HepG2 (cell line): ENCODE data around the gene ARHGEF7.

Experiments used
- ARHGAP35 ChIP-seq: sonication (generic); formaldehyde crosslinking; IDR thresholded peaks from 2 replicates; pipeline ENCODE4 v1.9.0; 2022; ENCODE audit warnings: mild to moderate bottlenecking, inconsistent platforms, moderate library complexity, missing genetic modification reagents, borderline replicate concordance
- CHD2 ChIP-seq: IDR thresholded peaks from 2 replicates; pipeline ENCODE4 v1.6.1; 2011; ENCODE audit warnings: low read depth, low read length, improper control_type of control experiment
- FOXK1 ChIP-seq: sonication (generic); formaldehyde crosslinking; IDR thresholded peaks from 2 replicates; pipeline ENCODE4 v1.4.0; 2020; ENCODE audit warnings: low read depth, missing genetic modification reagents, borderline replicate concordance
- MAFK ChIP-seq, 2 experiments: IDR thresholded peaks in 1 of 2; conservative IDR thresholded peaks in 1 of 2; 2 replicates each; pipeline ENCODE4 v1.6.1; 2011; ENCODE audit warnings: improper control_type of control experiment in 2 of 2, low read length in 2 of 2
- PAWR ChIP-seq: sonication (generic); formaldehyde crosslinking; IDR thresholded peaks from 2 replicates; pipeline ENCODE4 v1.4.0; 2020; ENCODE audit warnings: missing genetic modification reagents, mild to moderate bottlenecking, borderline replicate concordance
- ZFP36 ChIP-seq: fragments of 150-350 bp; IDR thresholded peaks from 2 replicates; pipeline ENCODE4 v1.6.1; 2018; ENCODE audit warnings: borderline replicate concordance, low read length, low read depth; ENCODE audit not compliant: partially characterized antibody
- ZNF232 ChIP-seq: sonication (generic); formaldehyde crosslinking; IDR thresholded peaks from 2 replicates; pipeline ENCODE4 v1.4.0; 2020; ENCODE audit warnings: missing genetic modification reagents, borderline replicate concordance
- ZNF296 ChIP-seq: sonication (generic); formaldehyde crosslinking; conservative IDR thresholded peaks from 2 replicates; pipeline ENCODE4 v1.5.0; 2020; ENCODE audit warnings: mild to moderate bottlenecking, missing genetic modification reagents
- ZNF772 ChIP-seq: sonication (generic); formaldehyde crosslinking; IDR thresholded peaks from 2 replicates; pipeline ENCODE4 v1.5.0; 2020; ENCODE audit warnings: mild to moderate bottlenecking, missing genetic modification reagents
- TF ChIP-seq, protein P1 (sequence below): sonication (generic); formaldehyde crosslinking; IDR thresholded peaks from 2 replicates; pipeline ENCODE4 v1.5.0; 2020; ENCODE audit warnings: mild to moderate bottlenecking, missing genetic modification reagents, moderate library complexity

- no peak for TF ChIP-seq MAFK (conservative IDR thresholded peaks at IDR 0.05 in 1 of 2, IDR thresholded peaks at IDR 0.05 in 1 of 2; ENCODE audit: low read length in 2 of 2)
- no peak for TF ChIP-seq FOXK1 (CRISPR knock-in tag)
- no peak for TF ChIP-seq ZNF232 (CRISPR knock-in tag)
- no peak for TF ChIP-seq CHD2
- TF ChIP-seq, protein P1, sequence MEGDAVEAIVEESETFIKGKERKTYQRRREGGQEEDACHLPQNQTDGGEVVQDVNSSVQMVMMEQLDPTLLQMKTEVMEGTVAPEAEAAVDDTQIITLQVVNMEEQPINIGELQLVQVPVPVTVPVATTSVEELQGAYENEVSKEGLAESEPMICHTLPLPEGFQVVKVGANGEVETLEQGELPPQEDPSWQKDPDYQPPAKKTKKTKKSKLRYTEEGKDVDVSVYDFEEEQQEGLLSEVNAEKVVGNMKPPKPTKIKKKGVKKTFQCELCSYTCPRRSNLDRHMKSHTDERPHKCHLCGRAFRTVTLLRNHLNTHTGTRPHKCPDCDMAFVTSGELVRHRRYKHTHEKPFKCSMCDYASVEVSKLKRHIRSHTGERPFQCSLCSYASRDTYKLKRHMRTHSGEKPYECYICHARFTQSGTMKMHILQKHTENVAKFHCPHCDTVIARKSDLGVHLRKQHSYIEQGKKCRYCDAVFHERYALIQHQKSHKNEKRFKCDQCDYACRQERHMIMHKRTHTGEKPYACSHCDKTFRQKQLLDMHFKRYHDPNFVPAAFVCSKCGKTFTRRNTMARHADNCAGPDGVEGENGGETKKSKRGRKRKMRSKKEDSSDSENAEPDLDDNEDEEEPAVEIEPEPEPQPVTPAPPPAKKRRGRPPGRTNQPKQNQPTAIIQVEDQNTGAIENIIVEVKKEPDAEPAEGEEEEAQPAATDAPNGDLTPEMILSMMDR (CRISPR knock-in tag): no peak
- no peak for TF ChIP-seq ARHGAP35 (CRISPR knock-in tag)
- no peak for TF ChIP-seq PAWR (CRISPR knock-in tag)
- no peak for TF ChIP-seq ZNF296 (CRISPR knock-in tag)
- no peak for TF ChIP-seq ZNF772 (CRISPR knock-in tag)
- TF ChIP-seq ZFP36: no peak
Measured at GRCh38 chr13:111145071-111145470, 30.0 kb downstream of the ARHGEF7 start.
